ENCODE measurements around the gene ANGPTL7.

DNA sequence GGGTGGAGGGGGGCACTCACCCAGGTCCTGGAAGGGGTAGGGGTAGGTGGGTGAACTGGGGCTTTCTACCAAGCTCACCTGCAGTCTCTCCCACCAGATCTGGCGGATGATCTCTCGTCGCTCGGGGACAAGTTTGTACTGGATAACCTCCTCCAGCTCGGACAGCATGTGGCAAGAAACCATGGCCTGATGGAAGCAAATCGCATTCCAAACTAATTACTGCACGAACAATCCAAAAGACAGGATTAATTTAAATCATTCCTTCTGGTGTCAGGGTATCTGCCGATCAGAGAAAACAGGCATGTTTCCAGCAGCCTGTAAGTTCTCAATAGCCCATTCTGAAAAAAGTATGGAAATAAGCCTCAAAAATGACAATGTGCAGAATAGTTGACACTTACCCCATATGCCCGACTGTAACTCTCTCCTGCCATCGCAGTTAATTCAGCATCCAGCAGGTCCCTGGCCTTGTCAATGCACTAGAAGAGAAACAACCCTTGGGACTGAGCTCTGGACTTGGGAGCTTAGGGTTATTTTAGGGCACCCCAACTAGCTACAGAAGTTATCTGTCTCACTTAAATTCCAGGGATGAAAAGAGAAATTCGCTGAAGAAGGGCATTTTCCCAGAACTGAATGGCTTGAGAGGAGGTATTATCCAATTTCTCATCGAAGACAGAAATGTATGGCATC is 44.4 kb upstream of the ANGPTL7 start:
- TF ChIP-seq, protein P1, sequence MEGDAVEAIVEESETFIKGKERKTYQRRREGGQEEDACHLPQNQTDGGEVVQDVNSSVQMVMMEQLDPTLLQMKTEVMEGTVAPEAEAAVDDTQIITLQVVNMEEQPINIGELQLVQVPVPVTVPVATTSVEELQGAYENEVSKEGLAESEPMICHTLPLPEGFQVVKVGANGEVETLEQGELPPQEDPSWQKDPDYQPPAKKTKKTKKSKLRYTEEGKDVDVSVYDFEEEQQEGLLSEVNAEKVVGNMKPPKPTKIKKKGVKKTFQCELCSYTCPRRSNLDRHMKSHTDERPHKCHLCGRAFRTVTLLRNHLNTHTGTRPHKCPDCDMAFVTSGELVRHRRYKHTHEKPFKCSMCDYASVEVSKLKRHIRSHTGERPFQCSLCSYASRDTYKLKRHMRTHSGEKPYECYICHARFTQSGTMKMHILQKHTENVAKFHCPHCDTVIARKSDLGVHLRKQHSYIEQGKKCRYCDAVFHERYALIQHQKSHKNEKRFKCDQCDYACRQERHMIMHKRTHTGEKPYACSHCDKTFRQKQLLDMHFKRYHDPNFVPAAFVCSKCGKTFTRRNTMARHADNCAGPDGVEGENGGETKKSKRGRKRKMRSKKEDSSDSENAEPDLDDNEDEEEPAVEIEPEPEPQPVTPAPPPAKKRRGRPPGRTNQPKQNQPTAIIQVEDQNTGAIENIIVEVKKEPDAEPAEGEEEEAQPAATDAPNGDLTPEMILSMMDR (IDR thresholded peaks at IDR 0.05): no peak
- no peak for TF ChIP-seq EP300 (IDR thresholded peaks at IDR 0.05)
- no peak for TF ChIP-seq POLR2A (IDR thresholded peaks at IDR 0.05)

Measured in sigmoid colon (tissue), 4 donors.